NB4 (cell line): ENCODE data around the gene CDKN2D.

Experiments
- DNase-seq: peaks from one replicate; pipeline ENCODE4 v3.0.0; 2010; ENCODE audit warnings: low read depth
- H3K4me3 ChIP-seq: one replicate; pipeline ENCODE4 v1.5.1; 2011; ENCODE audit warnings: mild to moderate bottlenecking, low read depth, low read length, moderate library complexity
- MAX ChIP-seq: IDR thresholded peaks from 2 replicates; pipeline ENCODE4 v1.6.1; 2011; ENCODE audit warnings: low read depth, low read length
- MYC ChIP-seq: IDR thresholded peaks from 2 replicates; pipeline ENCODE4 v1.6.1; 2011; ENCODE audit warnings: low read depth, low read length
- POLR2A ChIP-seq: IDR thresholded peaks from 2 replicates; pipeline ENCODE4 v1.6.1; 2011; ENCODE audit warnings: mild to moderate bottlenecking; ENCODE audit not compliant: insufficient read length; ENCODE audit errors: extremely low read depth
- TF ChIP-seq, protein P1 (sequence below): IDR thresholded peaks from one replicate; pipeline ENCODE4 v1.5.1; 2012; ENCODE audit warnings: low read depth, low read length

CDKN2D gene

DNA sequence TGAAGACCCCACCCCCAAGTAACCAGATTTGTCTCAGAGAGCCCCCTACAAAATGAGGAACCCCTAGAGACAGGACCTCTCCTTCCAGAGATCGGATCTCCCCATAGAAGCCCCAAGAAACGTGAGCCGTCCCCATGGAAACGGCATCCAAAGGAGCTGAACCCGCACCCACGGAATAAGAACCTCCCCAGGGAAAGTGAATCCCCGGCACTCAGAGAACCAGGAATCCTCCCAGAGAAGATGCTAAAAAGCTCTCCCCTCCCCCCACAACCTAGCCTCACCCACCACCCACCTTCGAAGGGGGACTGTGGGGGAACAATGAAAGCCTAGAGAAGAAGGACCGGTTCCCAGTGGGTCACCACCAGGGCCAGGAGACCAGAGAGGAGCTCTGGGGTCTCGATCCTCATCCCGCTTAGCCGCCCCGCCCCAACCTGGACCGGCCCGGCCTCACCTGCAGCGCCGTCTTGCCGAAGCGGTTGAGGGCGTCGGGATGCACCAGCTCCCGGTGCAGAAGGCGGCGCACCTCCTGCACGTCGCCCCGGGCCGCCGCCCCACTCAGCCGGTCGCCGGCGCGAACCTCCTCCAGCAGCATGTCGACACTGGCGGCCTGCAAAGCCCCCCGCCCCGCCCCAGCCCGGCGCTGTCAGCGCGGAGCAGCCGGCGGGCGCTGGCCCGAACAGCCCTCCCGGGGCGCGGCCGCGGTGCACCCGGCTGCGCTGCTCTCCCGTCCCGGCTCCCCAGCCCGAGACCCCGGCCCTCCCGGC is 535 bp downstream of the CDKN2D start:
- peak; percentile 89 for DNase-seq
- H3K4me3 ChIP-seq: peak overlapping the region; percentile 61
- TF ChIP-seq, protein P1, sequence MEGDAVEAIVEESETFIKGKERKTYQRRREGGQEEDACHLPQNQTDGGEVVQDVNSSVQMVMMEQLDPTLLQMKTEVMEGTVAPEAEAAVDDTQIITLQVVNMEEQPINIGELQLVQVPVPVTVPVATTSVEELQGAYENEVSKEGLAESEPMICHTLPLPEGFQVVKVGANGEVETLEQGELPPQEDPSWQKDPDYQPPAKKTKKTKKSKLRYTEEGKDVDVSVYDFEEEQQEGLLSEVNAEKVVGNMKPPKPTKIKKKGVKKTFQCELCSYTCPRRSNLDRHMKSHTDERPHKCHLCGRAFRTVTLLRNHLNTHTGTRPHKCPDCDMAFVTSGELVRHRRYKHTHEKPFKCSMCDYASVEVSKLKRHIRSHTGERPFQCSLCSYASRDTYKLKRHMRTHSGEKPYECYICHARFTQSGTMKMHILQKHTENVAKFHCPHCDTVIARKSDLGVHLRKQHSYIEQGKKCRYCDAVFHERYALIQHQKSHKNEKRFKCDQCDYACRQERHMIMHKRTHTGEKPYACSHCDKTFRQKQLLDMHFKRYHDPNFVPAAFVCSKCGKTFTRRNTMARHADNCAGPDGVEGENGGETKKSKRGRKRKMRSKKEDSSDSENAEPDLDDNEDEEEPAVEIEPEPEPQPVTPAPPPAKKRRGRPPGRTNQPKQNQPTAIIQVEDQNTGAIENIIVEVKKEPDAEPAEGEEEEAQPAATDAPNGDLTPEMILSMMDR: peak; percentile 12
- TF ChIP-seq POLR2A: no peak
- 0 out of 2 replicates have a peak, but pooled peaks have one; percentile 22 for TF ChIP-seq MYC
- peak; percentile 44; the same call in 1 of the 2 replicates for TF ChIP-seq MAX

DNA sequence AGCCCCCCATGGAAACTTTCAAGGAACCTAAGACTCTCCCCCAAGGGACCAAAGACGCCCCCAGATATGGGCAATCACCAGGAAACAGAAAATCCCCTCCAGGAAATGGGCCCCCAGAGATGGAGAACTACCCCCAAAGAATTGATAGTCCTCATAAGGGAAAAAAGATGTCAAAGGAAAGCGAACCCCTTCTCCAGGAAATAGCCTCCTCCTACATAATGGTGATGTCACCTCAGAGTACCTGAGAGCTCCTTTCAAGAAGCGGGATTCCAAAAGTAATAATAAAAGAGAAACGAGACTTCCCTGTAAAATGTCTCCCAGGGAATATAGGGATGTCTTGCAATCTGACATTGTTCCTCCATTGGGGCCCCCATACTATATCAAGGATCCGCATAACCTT is 1.1 kb downstream of the CDKN2D start:
- DNase-seq: peak; percentile 35
- TF ChIP-seq, protein P1: no peak
- TF ChIP-seq MYC (no peak), POLR2A (no peak), MAX (no peak)
- H3K4me3 ChIP-seq: peak overlapping the region; percentile 61

- TF ChIP-seq MYC: peak; percentile 59; the same call in 1 of the 2 replicates
- peak; percentile 28 for TF ChIP-seq POLR2A
- TF ChIP-seq, protein P1: no peak
- peak; percentile 79 for TF ChIP-seq MAX
- H3K4me3 ChIP-seq: peak overlapping the region; percentile 66
- DNase-seq: peak; percentile 95
These were observed 1.9 kb downstream of the CDKN2D start for GRCh38 chr19:10566658-10567410.

GRCh38 chr19:10566408-10566657 is 2.4 kb downstream of the CDKN2D start:
- H3K4me3 ChIP-seq: peak overlapping the region; percentile 66
- DNase-seq: no peak

More at GRCh38 chr19:10566408-10566657, 2.4 kb downstream of the CDKN2D start:
- TF ChIP-seq, protein P1: no peak
- no peak for TF ChIP-seq POLR2A
- TF ChIP-seq MAX: no peak
- TF ChIP-seq MYC: no peak
